NCI-H82 treated with DMSO at 0.1 percent for 48 hours (cell line): Measurements from ENCODE around the gene NUAK1.
"Not testable (repeated sequence)": the region's sequence is repeated elsewhere in the genome, so short reads cannot be mapped to it uniquely, and the experiment has no call there.

ENCODE experiments used
- DNase-seq: peaks from one replicate; lab custom pipeline; 2025; ENCODE audit not compliant: unreplicated experiment; lab: John Stamatoyannopoulos, UW

NUAK1 gene

GRCh38 chr12:106147956-106148355, 9.2 kb upstream of the NUAK1 start:
- DNase-seq, result no peak

- no peak for DNase-seq
Measured at GRCh38 chr12:106146987-106147386, 8.2 kb upstream of the NUAK1 start.

- no peak for DNase-seq
Measured at GRCh38 chr12:106145539-106146447, 7.0 kb upstream of the NUAK1 start.

GRCh38 chr12:106144847-106145246, 6.1 kb upstream of the NUAK1 start:
- DNase-seq, result no peak

DNA sequence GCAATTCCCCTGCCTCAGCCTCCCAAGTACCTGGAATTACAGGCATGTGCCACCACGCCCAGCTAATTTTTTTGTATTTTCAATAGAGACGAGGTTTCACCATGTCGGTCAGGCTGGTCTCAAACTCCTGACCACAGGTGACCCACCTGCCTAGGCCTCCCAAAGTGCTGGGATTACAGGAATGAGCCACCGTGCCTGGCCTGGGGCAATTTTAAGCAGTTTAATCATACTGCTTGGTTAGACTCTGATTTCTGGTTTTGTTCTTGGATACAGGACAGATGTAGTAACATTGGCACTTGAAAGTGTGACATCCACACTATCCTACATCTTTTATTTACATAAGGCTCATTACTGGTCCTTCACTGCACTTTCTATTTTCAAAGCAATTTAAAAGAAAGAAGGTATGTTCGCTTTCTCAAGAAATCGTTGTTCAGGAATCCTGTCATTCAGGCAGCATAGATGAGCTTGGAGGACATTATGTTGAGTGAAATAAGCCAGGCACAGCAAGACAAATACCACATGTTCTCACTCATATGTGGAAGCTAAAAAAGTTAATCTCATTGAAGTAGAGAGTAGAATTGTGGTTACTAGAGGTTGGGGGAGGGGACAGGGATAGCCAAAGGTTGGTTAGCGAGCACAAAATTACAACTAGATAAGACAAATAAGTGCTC, 4.0 kb upstream of the NUAK1 start:
- peak; percentile 11 for DNase-seq

GRCh38 chr12:106141920-106142319, 3.2 kb upstream of the NUAK1 start:
- not testable (repeated sequence) for DNase-seq

DNA sequence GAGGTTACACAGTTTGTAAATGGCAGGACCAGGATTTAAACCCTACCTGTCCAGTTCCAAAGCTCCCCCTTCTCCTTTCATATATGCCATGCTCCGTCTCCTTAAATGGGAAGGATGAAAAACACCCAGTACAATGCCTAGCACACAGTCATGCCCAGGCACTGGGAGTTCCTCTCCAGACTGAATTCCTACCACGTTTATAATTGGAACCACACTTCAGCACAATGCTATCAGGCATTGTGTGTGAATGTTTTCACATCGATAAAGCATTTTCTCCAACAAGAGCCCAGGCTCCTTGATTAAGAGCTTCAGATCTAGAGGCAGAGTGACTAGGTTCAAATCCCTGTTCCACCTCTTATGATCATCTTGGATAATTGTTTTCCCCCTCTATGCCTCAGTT, 2.7 kb upstream of the NUAK1 start:
- DNase-seq, result no peak

DNA sequence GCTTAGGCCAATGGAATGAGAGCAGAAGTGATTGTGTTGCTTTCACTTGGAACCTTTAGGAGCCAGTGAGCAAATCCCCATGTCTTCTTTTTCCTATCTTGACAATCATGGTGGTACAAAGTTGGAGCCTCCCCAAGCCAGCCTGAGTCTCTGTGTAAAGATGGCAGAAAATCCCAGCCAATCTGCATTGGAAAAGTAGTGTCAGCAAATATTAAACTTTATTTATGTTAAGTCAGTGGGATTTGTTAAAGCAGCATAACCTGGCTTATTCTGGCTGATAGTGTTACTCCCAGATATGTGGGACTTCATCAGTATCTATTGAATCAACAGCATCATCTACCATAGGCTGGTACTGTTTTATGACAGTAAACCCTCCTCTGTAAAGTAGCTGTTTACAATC, 2.2 kb upstream of the NUAK1 start:
- DNase-seq, result no peak

GRCh38 chr12:106140223-106140986, 1.7 kb upstream of the NUAK1 start:
- no peak for DNase-seq

DNA sequence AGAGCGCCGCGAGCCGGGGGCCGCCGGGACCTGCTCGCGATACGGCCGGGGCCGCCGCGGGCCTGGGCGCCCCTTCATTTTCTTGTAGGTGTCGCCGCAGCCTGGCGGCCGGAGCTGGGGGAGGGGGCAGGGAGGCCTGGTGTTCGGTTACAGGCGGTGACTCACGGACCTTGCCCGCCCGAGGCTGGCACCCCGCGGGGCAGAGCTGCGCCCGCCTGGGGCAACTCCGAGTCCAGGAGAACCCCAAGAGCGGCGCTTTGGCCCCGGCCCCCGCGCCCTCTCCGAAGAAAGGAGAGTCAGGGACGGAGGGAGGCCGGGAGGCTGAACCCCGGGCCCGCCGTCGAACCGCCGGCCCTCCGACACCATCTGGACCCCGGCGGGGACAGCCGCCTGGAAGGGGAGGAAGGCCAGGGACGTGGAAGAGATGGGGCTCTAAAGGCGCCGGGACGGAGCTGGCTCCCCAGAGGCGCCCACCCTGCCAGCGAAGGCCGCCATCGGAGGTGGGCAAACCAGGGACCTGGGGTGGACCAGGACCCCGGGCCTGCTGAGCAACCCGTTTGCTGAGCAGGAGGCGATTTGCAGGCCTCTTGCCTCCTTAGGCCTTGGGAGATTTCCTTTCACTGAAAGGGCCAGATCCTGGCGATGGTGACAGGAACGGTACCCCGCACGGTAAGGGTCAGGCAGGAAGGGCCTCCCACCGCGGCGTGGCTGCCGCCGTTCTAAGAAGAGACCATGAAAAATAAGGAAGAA, 843 bp upstream of the NUAK1 start:
- DNase-seq, result no peak

- DNase-seq, result no peak
Measured at GRCh38 chr12:106138357-106138632, 459 bp downstream of the NUAK1 start.

DNA sequence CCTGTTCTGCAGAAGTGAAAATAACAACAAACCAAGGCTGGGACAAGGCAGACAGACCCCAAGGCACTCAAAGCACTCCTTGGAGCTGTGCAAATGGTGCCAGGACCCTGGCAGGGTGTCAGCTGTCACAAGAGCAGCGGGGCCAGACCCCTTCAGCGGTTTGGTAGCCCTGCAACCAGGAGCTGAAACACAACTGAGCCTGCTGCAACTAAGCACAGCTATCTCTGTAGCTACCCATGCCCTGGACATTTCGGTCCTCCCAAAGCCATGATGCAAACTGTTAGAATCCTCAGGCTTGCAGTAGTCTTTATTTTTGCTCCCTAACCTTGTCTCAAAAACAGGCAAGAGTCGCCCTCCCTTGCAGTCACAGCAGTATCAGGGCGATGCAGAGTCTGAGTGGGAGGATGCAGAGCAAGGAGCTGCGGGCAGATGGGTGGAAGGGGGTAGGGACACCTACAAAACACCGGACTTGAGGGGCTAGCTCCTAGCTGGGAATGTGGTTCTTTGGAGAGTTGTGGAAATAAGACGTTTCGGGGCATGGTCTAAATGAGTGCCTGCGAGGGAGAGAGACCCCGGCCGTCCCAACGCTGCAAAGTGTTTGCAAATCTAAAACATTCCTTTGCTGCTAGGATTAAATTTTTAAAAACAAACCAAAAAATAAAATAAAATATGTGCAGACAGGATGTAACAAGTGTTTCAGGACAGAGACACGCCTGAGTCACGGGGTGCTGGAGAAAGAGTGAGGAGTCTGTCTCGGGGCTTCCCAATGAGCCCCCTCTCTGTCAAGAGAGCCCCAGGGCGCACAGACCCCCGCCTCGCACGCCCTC, 1.0 kb downstream of the NUAK1 start:
- DNase-seq, result no peak

- peak; percentile 62 for DNase-seq
Measured at GRCh38 chr12:106136263-106136662, 2.5 kb downstream of the NUAK1 start.

- no peak for DNase-seq
Measured at GRCh38 chr12:106135781-106136180, 3.0 kb downstream of the NUAK1 start.

GRCh38 chr12:106135075-106135474, 3.7 kb downstream of the NUAK1 start:
- DNase-seq, result no peak

DNA sequence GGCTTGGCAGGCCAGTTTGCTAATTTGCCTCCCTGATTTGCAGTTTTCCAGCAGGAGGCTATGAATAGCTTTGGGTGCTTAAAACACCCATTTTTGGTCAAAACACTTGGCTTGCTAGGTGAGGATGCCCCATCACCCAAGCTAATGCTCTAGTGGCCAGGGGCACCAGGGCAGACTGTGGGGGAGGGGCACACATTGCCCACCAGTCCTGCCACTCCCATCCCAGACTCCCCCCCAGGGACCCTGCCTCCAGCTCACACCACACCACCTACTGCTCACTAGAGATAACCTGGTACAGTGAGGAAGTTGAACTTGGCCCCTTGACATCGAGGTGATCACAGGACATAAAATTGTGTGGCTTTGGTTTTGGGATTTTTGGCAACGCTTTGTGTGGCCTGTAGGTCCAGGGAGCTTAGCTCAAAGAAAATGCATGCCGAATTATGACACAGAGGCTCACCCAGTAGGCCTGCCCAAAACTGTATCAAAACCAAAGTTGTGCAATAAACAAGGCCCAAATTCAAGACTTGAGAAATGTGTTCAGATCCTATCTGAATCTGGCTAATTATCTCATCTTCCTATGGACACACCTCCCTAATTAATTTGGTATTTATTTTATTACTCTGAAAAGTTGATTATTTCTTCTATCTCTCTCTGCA, 4.3 kb downstream of the NUAK1 start:
- no peak for DNase-seq

DNA sequence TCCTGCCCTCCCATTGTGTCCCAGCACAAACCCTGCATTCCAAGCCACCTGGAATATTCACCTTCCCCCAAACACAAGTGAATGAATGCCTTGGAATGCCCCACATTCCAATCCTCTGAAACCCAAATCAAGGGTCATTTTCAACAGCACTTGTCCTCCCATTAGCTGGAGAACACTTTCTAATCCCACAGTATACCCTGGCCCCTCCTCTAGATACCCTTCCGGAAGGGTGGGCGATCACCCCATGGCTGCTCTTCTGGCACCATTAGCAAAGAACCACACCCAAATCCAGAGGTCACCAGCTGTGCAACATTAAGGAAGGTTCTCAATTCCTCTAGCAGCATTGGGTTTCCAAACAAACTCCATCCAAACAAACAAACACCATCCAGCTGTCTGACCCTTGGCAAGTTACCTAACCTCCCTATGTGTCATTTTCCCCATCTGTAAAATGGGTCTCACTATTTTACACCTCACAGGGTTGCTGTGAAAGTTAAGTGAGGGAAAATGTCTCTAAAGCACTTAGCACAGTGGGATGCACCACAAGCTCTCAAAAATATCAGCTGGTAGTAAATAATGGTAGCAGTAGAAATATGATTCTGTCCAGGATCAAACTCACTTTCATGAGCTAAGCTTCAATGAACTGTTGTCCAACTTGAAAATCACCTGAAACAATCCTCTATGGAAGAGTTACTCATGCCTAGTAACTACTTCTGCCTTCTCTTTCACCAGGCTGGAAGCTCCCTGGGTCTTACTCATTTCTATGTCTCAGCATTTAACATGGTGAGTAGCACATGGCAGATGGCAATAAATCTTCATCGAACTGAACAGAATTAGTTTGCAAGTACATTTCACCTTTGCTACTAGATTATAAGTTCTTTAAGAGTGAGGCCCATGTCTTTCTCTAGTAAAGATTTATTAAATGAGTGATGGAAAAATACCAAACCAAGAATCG, 5.3 kb downstream of the NUAK1 start:
- no peak for DNase-seq
